Vagina (tissue), 2 donors: Measurements from ENCODE around the gene PKIB.

Experiments
- CTCF ChIP-seq, 3 experiments: fragments of 450-650 bp in 2 of 3; fragments of 200-600 bp in 1 of 3; sonication (generic) in 1 of 3; IDR thresholded peaks; one replicate each; pipeline ENCODE4 v1.5.1; 2017 to 2019; ENCODE audit warnings: antibody characterized with exemption in 3 of 3, mild to moderate bottlenecking in 2 of 3, moderate library complexity in 2 of 3
- POLR2A ChIP-seq, 2 donors: fragments of 450-650 bp; IDR thresholded peaks; one replicate each; pipeline ENCODE4 v1.6.1; 2017; ENCODE audit warnings: antibody characterized with exemption in 2 of 2, mild to moderate bottlenecking in 2 of 2, moderate library complexity in 2 of 2

GRCh38 chr6:122709922-122710512 lies 99.8 kb downstream of the PKIB start:
- TF ChIP-seq POLR2A (IDR thresholded peaks at IDR 0.05) = no peak
- no peak for TF ChIP-seq CTCF (IDR thresholded peaks at IDR 0.05)
